GM23248 (cell line): Measurements from ENCODE around the gene ASTN1.

Source experiments
- EZH2 ChIP-seq: fragments of 200-600 bp; sonication (generic); IDR thresholded peaks from 2 replicates; pipeline ENCODE4 v1.6.1; 2018; ENCODE audit warnings: antibody characterized with exemption, mild to moderate bottlenecking; ENCODE audit not compliant: insufficient read depth, poor library complexity, severe bottlenecking
- EZH2phosphoT487 ChIP-seq: fragments of 200-600 bp; sonication (generic); IDR thresholded peaks from 2 replicates; pipeline ENCODE4 v1.6.1; 2018; ENCODE audit warnings: antibody characterized with exemption, moderate library complexity, mild to moderate bottlenecking, low read depth; ENCODE audit not compliant: insufficient read depth

- TF ChIP-seq EZH2 (no peak), EZH2phosphoT487 (no peak)
Observed at GRCh38 chr1:177010211-177010825, 154.2 kb downstream of the ASTN1 start.
